SU-DHL-6 (cell line): ENCODE results near the gene HSPA12B.

ENCODE experiments used
- H2AFZ ChIP-seq: fragments of 200-600 bp; sonication (generic); 2 replicates; pipeline ENCODE4 v1.6.1; 2014; ENCODE audit warnings: low read depth, mild to moderate bottlenecking, moderate library complexity, mixed read lengths, antibody characterized with exemption, low read length; ENCODE audit not compliant: severe bottlenecking
- H3F3A ChIP-seq: fragments of 200-600 bp; shearing (Covaris generic); 2 replicates; pipeline ENCODE4 v1.6.0; 2016; ENCODE audit warnings: antibody characterized with exemption, mild to moderate bottlenecking; ENCODE audit not compliant: insufficient read depth
- H3K27ac ChIP-seq: fragments of 200-600 bp; sonication (generic); 2 replicates; pipeline ENCODE4 v1.5.1; 2016; ENCODE audit warnings: low read depth, mild to moderate bottlenecking, low read length, moderate library complexity, mixed read lengths
- H3K27me3 ChIP-seq: fragments of 200-600 bp; sonication (generic), shearing (Covaris generic); 2 replicates; pipeline ENCODE4 v1.6.0; 2014; ENCODE audit warnings: mild to moderate bottlenecking, low read length
- H3K36me3 ChIP-seq: fragments of 200-600 bp; sonication (generic); 2 replicates; pipeline ENCODE4 v1.6.1; 2014; ENCODE audit warnings: mild to moderate bottlenecking, low read length, mixed read lengths
- H3K4me2 ChIP-seq: fragments of 300-600, 200-600 bp; shearing (Covaris generic), sonication (generic); 2 replicates; pipeline ENCODE4 v1.6.0; 2014; ENCODE audit warnings: low read length, low read depth, mild to moderate bottlenecking; ENCODE audit not compliant: poor library complexity, severe bottlenecking
- H3K4me3 ChIP-seq: fragments of 200-600 bp; sonication (generic); 2 replicates; pipeline ENCODE4 v1.5.1; 2014; ENCODE audit warnings: antibody characterized with exemption, low read length, mild to moderate bottlenecking, mixed read lengths; ENCODE audit not compliant: insufficient read depth, poor library complexity, severe bottlenecking
- H3K79me2 ChIP-seq: fragments of 200-600 bp; sonication (generic); 2 replicates; pipeline ENCODE4 v1.6.1; 2014; ENCODE audit warnings: mild to moderate bottlenecking, low read length, moderate library complexity; ENCODE audit not compliant: insufficient read depth
- H3K9ac ChIP-seq: fragments of 200-600 bp; sonication (generic); 2 replicates; pipeline ENCODE4 v1.7.0; 2014; ENCODE audit warnings: mild to moderate bottlenecking, low read length
- H3K9me2 ChIP-seq: fragments of 200-600 bp; sonication (generic); replicated peaks from 2 replicates; pipeline ENCODE4 v1.6.1; 2014; ENCODE audit warnings: low read length; ENCODE audit not compliant: insufficient read depth
- H3K9me3 ChIP-seq: fragments of 200-600 bp; sonication (generic); 2 replicates; pipeline ENCODE4 v1.6.1; 2014; ENCODE audit warnings: low read length, mixed read lengths; ENCODE audit not compliant: insufficient read depth
- H4K20me1 ChIP-seq: fragments of 200-600 bp; sonication (generic); 2 replicates; pipeline ENCODE4 v1.6.1; 2014; ENCODE audit warnings: low read depth, mild to moderate bottlenecking, antibody characterized with exemption, low read length, moderate library complexity, mixed read lengths
- CTCF ChIP-seq: fragments of 200-600 bp; sonication (generic); IDR thresholded peaks from one replicate; pipeline ENCODE4 v1.5.1; 2017; ENCODE audit warnings: antibody characterized with exemption, mild to moderate bottlenecking, low read length, moderate library complexity; ENCODE audit not compliant: insufficient read depth, poor library complexity, severe bottlenecking
- EZH2phosphoT487 ChIP-seq: fragments of 200-600 bp; sonication (generic), shearing (Covaris generic); conservative IDR thresholded peaks from 2 replicates; pipeline ENCODE4 v1.6.1; 2018; ENCODE audit warnings: mild to moderate bottlenecking, antibody characterized with exemption, low read length, moderate library complexity, mixed read lengths

The HSPA12B gene

GRCh38 chr20:3771552-3772058 is 39.1 kb downstream of the HSPA12B start:
- Histone ChIP-seq H3K9me2 (no peaks in the 10 kb centered on the region), H3K79me2 (peaks cover 9% of the 10 kb centered on the region), H3K36me3 (no peaks in the 10 kb centered on the region), H3K4me3 (no peak overlapping the region), H3K27ac (no peak overlapping the region), H3F3A (peaks cover 7% of the 10 kb centered on the region; the same call in 1 of the 2 replicates), H3K27me3 (no peaks in the 10 kb centered on the region), H3K4me2 (no peak overlapping the region), H2AFZ (no peak overlapping the region), H4K20me1 (no peaks in the 10 kb centered on the region), H3K9me3 (no peaks in the 10 kb centered on the region), H3K9ac (no peak overlapping the region)
- TF ChIP-seq CTCF (no peak), EZH2phosphoT487 (no peak)

GRCh38 chr20:3775457-3776108 is 43.1 kb downstream of the HSPA12B start:
- Histone ChIP-seq H3K27ac (no peak overlapping the region), H3K9me2 (no peaks in the 10 kb centered on the region), H3K9me3 (no peaks in the 10 kb centered on the region)

GRCh38 chr20:3777381-3777715 is 44.9 kb downstream of the HSPA12B start:
- H3K4me3 ChIP-seq: no peak overlapping the region

More at GRCh38 chr20:3775457-3776108, 43.1 kb downstream of the HSPA12B start:
- Histone ChIP-seq H3K9ac (no peak overlapping the region), H2AFZ (no peak overlapping the region), H3K4me2 (no peak overlapping the region), H3K36me3 (no peaks in the 10 kb centered on the region), H3F3A (no peaks in the 10 kb centered on the region), H3K4me3 (no peak overlapping the region), H3K27me3 (no peaks in the 10 kb centered on the region), H3K79me2 (no peaks in the 10 kb centered on the region), H4K20me1 (no peaks in the 10 kb centered on the region)
- TF ChIP-seq CTCF (no peak), EZH2phosphoT487 (no peak)

More at GRCh38 chr20:3777381-3777715, 44.9 kb downstream of the HSPA12B start:
- Histone ChIP-seq H3K36me3 (no peaks in the 10 kb centered on the region), H3K9ac (no peak overlapping the region), H3K9me3 (no peaks in the 10 kb centered on the region), H3F3A (peaks cover 3% of the 10 kb centered on the region; the same call in 1 of the 2 replicates), H4K20me1 (no peaks in the 10 kb centered on the region), H3K27ac (no peak overlapping the region), H3K27me3 (no peaks in the 10 kb centered on the region), H2AFZ (peak overlapping the region; percentile 0), H3K9me2 (no peaks in the 10 kb centered on the region), H3K79me2 (no peaks in the 10 kb centered on the region), H3K4me2 (peak overlapping the region; percentile 15)
- TF ChIP-seq CTCF (no peak), EZH2phosphoT487 (no peak)
